Skeletal muscle tissue (tissue), 4 donors: ENCODE data around the gene CHST12. TPM values are rescaled to one million over a fixed set of nuclear protein-coding genes. Genes with fewer than 3 reads are reported as not detected.
"Not testable (repeated sequence)": the region's sequence is repeated elsewhere in the genome, so short reads cannot be mapped to it uniquely, and the experiment has no call there.

Source experiments
- H3K27ac ChIP-seq: one replicate; pipeline ENCODE4 v1.7.0; 2013; ENCODE audit warnings: mild to moderate bottlenecking, low read depth, low read length, inconsistent platforms
- H3K27me3 ChIP-seq, 3 donors: one replicate each; pipeline ENCODE4 v1.7.0; 2013; ENCODE audit warnings: low read length in 3 of 3; ENCODE audit not compliant: control insufficient read depth in 3 of 3, insufficient read depth in 3 of 3
- H3K36me3 ChIP-seq, 3 donors: one replicate each; pipeline ENCODE4 v1.7.0; 2013; ENCODE audit warnings: low read length in 3 of 3; ENCODE audit not compliant: control insufficient read depth in 3 of 3, insufficient read depth in 3 of 3
- H3K4me1 ChIP-seq, 3 donors: one replicate each; pipeline ENCODE4 v1.7.0; 2013; ENCODE audit warnings: low read length in 3 of 3, mild to moderate bottlenecking in 3 of 3; ENCODE audit not compliant: control insufficient read depth in 3 of 3, insufficient read depth in 3 of 3
- H3K4me3 ChIP-seq, 3 donors: one replicate each; pipeline ENCODE4 v1.7.0; 2013; ENCODE audit warnings: low read length in 3 of 3
- H3K9ac ChIP-seq, 3 donors: one replicate each; pipeline ENCODE4 v1.7.0; 2013; ENCODE audit warnings: low read length in 3 of 3, mild to moderate bottlenecking in 3 of 3, moderate library complexity in 2 of 3, low read depth in 1 of 3
- H3K9me3 ChIP-seq, 3 donors: one replicate each; pipeline ENCODE4 v1.7.0; 2013; ENCODE audit warnings: low read length in 3 of 3; ENCODE audit not compliant: control insufficient read depth in 3 of 3
- total RNA-seq: library from RNA; depleted of rRNA; stranded (reverse); fragments of >200 nt; gene quantifications from one replicate; pipeline ENCODE4 v1.2.3, GENCODE V29; 2014
- donor health status: Osteomylitis.

The CHST12 gene
- total RNA-seq, 1 donor from 2014 or later, result 1.0 TPM

- Histone ChIP-seq H3K36me3 (no peaks in the 10 kb centered on the region), H3K4me1 (peaks cover 8 to 11% (median 10%) of the 10 kb centered on the region in 3 donors), H3K9me3 (no peaks in the 10 kb centered on the region), H3K27ac (no peak overlapping the region), H3K4me3 (no peak overlapping the region), H3K27me3 (peaks cover 0 to 4% (median 0%) of the 10 kb centered on the region in 3 donors), H3K9ac (no peak overlapping the region)
Observed at GRCh38 chr7:2452643-2453270, 49.3 kb downstream of the CHST12 start.

DNA sequence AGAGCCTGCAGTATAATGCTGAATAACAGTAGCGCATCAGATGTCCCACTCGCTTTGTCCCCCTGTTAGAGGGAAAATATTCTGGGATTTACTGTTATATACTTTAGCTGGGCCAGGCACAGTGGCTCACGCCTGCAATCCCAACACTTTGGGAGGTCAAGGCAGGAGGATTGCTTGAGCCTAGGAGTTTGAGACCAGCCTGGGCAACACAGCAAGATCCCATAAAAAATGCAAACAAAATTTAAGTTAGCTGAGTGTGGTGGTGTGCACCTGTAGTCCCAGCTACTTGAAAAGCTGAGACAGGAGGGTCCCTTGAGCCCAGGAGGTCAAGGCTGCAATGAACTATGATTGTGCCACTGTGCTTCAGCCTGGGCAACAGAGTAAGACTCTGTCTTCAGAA lies 50.4 kb downstream of the CHST12 start:
- H3K4me1 ChIP-seq, result peaks cover 8 to 11% (median 10%) of the 10 kb centered on the region in 3 donors
- not testable (repeated sequence) for H3K27ac ChIP-seq, H3K9ac ChIP-seq, H3K36me3 ChIP-seq, H3K27me3 ChIP-seq, H3K4me3 ChIP-seq, H3K9me3 ChIP-seq

DNA sequence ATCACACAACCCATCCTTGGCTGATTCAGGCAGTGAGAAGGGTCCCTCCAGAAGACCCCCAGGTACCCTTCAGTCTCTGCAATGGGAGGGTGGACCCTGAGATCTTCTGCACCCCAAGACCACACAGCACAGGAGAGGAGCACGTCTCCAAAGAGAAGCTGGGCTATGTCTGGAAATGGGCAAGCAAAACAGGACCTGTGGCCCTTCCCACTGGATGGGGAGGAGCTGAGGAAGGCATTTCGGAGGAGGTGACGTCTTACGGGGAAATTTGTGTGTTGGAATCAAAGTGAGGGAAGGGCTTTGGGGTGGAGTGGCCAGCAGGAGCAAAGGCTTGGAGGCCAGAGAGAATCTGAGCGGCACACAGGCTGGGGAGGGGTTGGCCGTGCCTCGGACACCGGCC lies 56.3 kb downstream of the CHST12 start:
- Histone ChIP-seq H3K27me3 (peaks cover 8 to 17% (median 14%) of the 10 kb centered on the region in 3 donors), H3K4me3 (no peak overlapping the region)

DNA sequence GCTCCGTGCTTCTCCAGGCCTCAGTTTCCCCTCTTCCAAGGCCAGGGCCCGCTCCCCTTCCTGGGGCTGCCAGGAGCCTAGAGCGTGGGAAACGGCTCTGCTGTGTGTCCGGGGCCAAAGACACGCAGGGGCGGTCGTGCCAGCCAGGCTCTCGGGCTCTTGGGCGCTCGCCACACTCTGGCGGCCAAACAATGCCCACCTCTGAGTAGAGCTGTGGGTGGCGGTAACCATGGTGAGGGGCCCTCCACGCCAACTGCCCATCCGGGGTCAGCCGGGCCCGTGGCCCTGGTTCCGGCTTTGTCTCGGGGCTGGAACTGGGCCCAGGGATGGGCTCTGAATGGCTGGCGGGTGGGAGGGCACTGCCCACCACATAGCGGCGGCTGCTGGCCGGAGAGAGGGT lies 56.8 kb downstream of the CHST12 start:
- Histone ChIP-seq H3K9me3 (peaks cover 0 to 2% (median 0%) of the 10 kb centered on the region in 3 donors), H3K27me3 (peaks cover 8 to 17% (median 14%) of the 10 kb centered on the region in 3 donors), H3K4me3 (no peak overlapping the region), H3K27ac (no peak overlapping the region), H3K36me3 (no peaks in the 10 kb centered on the region), H3K9ac (peak overlapping the region in 1 of 3 donors; percentile 45), H3K4me1 (peaks cover 2 to 7% (median 3%) of the 10 kb centered on the region in 3 donors)

More for the DNA sequence above, 56.3 kb downstream of the CHST12 start:
- Histone ChIP-seq H3K9ac (peak overlapping the region in 1 of 3 donors; percentile 45), H3K36me3 (no peaks in the 10 kb centered on the region), H3K27ac (no peak overlapping the region), H3K4me1 (peaks cover 2 to 7% (median 3%) of the 10 kb centered on the region in 3 donors), H3K9me3 (peaks cover 0 to 2% (median 0%) of the 10 kb centered on the region in 3 donors)

- H3K9ac ChIP-seq, result peak overlapping the region in 1 of 3 donors; percentile 45
- H3K9me3 ChIP-seq, result peaks cover 0 to 2% (median 0%) of the 10 kb centered on the region in 3 donors
- no peak overlapping the region for H3K4me3 ChIP-seq
- peaks cover 2 to 7% (median 3%) of the 10 kb centered on the region in 3 donors for H3K4me1 ChIP-seq
- no peaks in the 10 kb centered on the region for H3K36me3 ChIP-seq
- H3K27me3 ChIP-seq, result peaks cover 8 to 17% (median 14%) of the 10 kb centered on the region in 3 donors
- no peak overlapping the region for H3K27ac ChIP-seq
Observed at GRCh38 chr7:2460641-2461040, 57.2 kb downstream of the CHST12 start.

DNA sequence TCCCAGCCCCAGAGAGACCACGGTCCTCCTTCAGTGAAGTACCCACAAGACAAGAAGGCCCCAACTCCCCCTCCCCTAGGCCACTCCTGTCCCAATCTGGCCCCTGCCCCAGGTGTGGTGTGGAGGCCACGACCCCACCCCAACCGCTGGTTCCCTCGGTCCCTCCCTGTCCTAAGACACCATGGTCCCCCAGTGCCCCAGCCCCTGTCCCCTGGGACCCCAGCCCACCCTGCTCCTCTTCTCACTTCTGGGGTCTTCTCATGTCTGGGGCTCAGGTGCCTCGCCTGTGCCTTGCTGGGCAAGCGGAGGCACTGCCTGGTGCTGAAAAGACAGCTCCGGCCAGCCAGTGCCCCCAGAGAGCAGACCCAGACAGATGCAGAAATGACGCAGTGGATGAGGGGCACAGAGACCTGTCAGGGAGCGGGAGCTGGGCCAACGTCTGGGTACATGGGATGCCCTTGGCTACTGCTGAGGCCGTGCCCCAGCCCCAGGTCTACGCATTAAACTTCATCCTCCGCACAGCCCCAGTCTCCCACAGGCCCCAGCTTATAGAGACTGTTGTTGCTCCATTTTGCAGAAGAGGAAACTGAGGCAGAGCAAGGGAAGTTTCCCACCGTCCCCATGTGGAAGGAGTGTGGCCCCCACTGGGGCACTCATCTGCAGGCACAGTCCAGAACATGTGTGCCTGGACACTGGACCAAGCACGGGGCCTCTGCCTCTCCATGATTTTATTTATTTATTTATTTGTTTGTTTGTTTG lies 58.0 kb downstream of the CHST12 start:
- Histone ChIP-seq H3K4me3 (no peak overlapping the region), H3K27ac (no peak overlapping the region), H3K27me3 (peaks cover 8 to 17% (median 14%) of the 10 kb centered on the region in 3 donors), H3K36me3 (no peaks in the 10 kb centered on the region), H3K4me1 (peaks cover 2 to 7% (median 3%) of the 10 kb centered on the region in 3 donors), H3K9me3 (peaks cover 0 to 2% (median 0%) of the 10 kb centered on the region in 3 donors), H3K9ac (no peak overlapping the region)

GRCh38 chr7:2462731-2463130 lies 59.3 kb downstream of the CHST12 start:
- H3K27me3 ChIP-seq, result peaks cover 8 to 17% (median 14%) of the 10 kb centered on the region in 3 donors
- peaks cover 0 to 2% (median 0%) of the 10 kb centered on the region in 3 donors for H3K9me3 ChIP-seq
- H3K9ac ChIP-seq, result no peak overlapping the region
- no peak overlapping the region for H3K4me3 ChIP-seq
- no peak overlapping the region for H3K27ac ChIP-seq
- no peaks in the 10 kb centered on the region for H3K36me3 ChIP-seq
- H3K4me1 ChIP-seq, result peaks cover 2 to 7% (median 3%) of the 10 kb centered on the region in 3 donors

- Histone ChIP-seq H3K9ac (no peak overlapping the region), H3K27me3 (peaks cover 7 to 17% (median 12%) of the 10 kb centered on the region in 3 donors), H3K36me3 (no peaks in the 10 kb centered on the region), H3K4me1 (peaks cover 0 to 4% (median 0%) of the 10 kb centered on the region in 3 donors), H3K27ac (no peak overlapping the region), H3K9me3 (peaks cover 0 to 2% (median 0%) of the 10 kb centered on the region in 3 donors), H3K4me3 (no peak overlapping the region)
Observed at GRCh38 chr7:2465928-2466327, 62.5 kb downstream of the CHST12 start.

- no peak overlapping the region for H3K27ac ChIP-seq
- peaks cover 0 to 4% (median 0%) of the 10 kb centered on the region in 3 donors for H3K4me1 ChIP-seq
- peaks cover 0 to 2% (median 0%) of the 10 kb centered on the region in 3 donors for H3K9me3 ChIP-seq
- peaks cover 10 to 22% (median 17%) of the 10 kb centered on the region in 3 donors for H3K27me3 ChIP-seq
- H3K9ac ChIP-seq, result no peak overlapping the region
- H3K4me3 ChIP-seq, result no peak overlapping the region
- no peaks in the 10 kb centered on the region for H3K36me3 ChIP-seq
Observed at GRCh38 chr7:2466675-2467074, 63.3 kb downstream of the CHST12 start.

GRCh38 chr7:2468227-2468626 lies 64.8 kb downstream of the CHST12 start:
- H3K9ac ChIP-seq, result no peak overlapping the region
- no peaks in the 10 kb centered on the region for H3K9me3 ChIP-seq
- no peak overlapping the region for H3K4me3 ChIP-seq

More at GRCh38 chr7:2468227-2468626, 64.8 kb downstream of the CHST12 start:
- H3K4me1 ChIP-seq, result peaks cover 0 to 4% (median 0%) of the 10 kb centered on the region in 3 donors
- no peaks in the 10 kb centered on the region for H3K36me3 ChIP-seq
- H3K27ac ChIP-seq, result no peak overlapping the region
- peaks cover 10 to 22% (median 18%) of the 10 kb centered on the region in 3 donors for H3K27me3 ChIP-seq
